SU-DHL-6 (cell line): ENCODE data around the gene CPNE4.

Source experiments
- EZH2phosphoT487 ChIP-seq: fragments of 200-600 bp; sonication (generic), shearing (Covaris generic); conservative IDR thresholded peaks from 2 replicates; pipeline ENCODE4 v1.6.1; 2018; ENCODE audit warnings: mild to moderate bottlenecking, antibody characterized with exemption, low read length, moderate library complexity, mixed read lengths
- TF ChIP-seq, protein P1 (sequence below): fragments of 200-600 bp; sonication (generic); IDR thresholded peaks from one replicate; pipeline ENCODE4 v1.5.1; 2017; ENCODE audit warnings: antibody characterized with exemption, mild to moderate bottlenecking, low read length, moderate library complexity; ENCODE audit not compliant: insufficient read depth, poor library complexity, severe bottlenecking

DNA sequence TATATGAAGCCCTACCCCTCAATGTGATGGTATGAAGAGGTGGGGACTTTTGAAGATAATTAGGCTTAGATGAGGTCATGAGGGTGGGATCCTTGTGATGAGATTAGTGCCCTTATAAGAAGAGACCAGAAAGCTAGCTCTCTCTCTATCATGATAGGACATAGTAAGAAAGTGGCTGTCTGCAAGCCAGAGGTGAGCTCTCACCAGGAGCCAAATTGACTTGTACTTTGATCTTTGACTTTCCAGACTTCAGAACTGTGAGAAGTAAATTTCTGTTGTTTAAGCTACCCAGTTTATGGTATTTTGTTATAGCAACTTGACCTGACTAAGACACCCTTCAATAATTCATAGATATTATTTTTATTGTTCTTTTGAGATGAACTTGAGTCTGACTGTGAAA, 502.2 kb downstream of the CPNE4 start:
- TF ChIP-seq, protein P1, sequence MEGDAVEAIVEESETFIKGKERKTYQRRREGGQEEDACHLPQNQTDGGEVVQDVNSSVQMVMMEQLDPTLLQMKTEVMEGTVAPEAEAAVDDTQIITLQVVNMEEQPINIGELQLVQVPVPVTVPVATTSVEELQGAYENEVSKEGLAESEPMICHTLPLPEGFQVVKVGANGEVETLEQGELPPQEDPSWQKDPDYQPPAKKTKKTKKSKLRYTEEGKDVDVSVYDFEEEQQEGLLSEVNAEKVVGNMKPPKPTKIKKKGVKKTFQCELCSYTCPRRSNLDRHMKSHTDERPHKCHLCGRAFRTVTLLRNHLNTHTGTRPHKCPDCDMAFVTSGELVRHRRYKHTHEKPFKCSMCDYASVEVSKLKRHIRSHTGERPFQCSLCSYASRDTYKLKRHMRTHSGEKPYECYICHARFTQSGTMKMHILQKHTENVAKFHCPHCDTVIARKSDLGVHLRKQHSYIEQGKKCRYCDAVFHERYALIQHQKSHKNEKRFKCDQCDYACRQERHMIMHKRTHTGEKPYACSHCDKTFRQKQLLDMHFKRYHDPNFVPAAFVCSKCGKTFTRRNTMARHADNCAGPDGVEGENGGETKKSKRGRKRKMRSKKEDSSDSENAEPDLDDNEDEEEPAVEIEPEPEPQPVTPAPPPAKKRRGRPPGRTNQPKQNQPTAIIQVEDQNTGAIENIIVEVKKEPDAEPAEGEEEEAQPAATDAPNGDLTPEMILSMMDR: no peak
- TF ChIP-seq EZH2phosphoT487: no peak
